Liver (tissue), 9 donors: ENCODE measurements around the gene NLGN4X. TPM values are rescaled to one million over a fixed set of nuclear protein-coding genes. Genes with fewer than 3 reads are reported as not detected.

ENCODE experiments used
- DNase-seq: peaks from one replicate; pipeline ENCODE4 v3.0.0-alpha.2; 2017; ENCODE audit warnings: low spot score
- H3K27ac ChIP-seq, 2 donors: one replicate each; pipeline ENCODE4 v1.7.0; 2013; ENCODE audit warnings: inconsistent platforms in 2 of 2, low read length in 2 of 2, control low read depth in 1 of 2, low read depth in 1 of 2, mild to moderate bottlenecking in 1 of 2
- H3K27me3 ChIP-seq, 4 donors: one replicate each; pipeline versions ENCODE4 v1.6.1 to v1.7.0; 2013; ENCODE audit warnings: low read length in 3 of 4, inconsistent platforms in 1 of 4, mild to moderate bottlenecking in 1 of 4, moderate library complexity in 1 of 4; ENCODE audit not compliant: control insufficient read depth in 4 of 4, insufficient read depth in 4 of 4
- H3K36me3 ChIP-seq, 4 donors: one replicate each; pipeline versions ENCODE4 v1.6.1 to v1.7.0; 2013; ENCODE audit warnings: low read length in 3 of 4, mild to moderate bottlenecking in 3 of 4, low read depth in 1 of 4, moderate library complexity in 1 of 4; ENCODE audit not compliant: control insufficient read depth in 4 of 4, insufficient read depth in 3 of 4
- H3K4me1 ChIP-seq, 4 donors: one replicate each; pipeline versions ENCODE4 v1.6.1 to v1.7.0; 2013; ENCODE audit warnings: low read length in 3 of 4, mild to moderate bottlenecking in 3 of 4, moderate library complexity in 1 of 4; ENCODE audit not compliant: control insufficient read depth in 4 of 4, insufficient read depth in 4 of 4
- H3K4me3 ChIP-seq, 3 donors: one replicate each; pipeline versions ENCODE4 v1.6.1 to v1.7.0; 2013; ENCODE audit warnings: low read length in 3 of 3, control low read depth in 1 of 3, low read depth in 1 of 3, mild to moderate bottlenecking in 1 of 3
- H3K9ac ChIP-seq, 2 donors: one replicate each; pipeline ENCODE4 v1.7.0; 2013; ENCODE audit warnings: low read length in 2 of 2, mild to moderate bottlenecking in 2 of 2, moderate library complexity in 2 of 2, control low read depth in 1 of 2, low read depth in 1 of 2
- H3K9me3 ChIP-seq, 4 donors: one replicate each; pipeline versions ENCODE4 v1.6.1 to v1.7.0; 2013; ENCODE audit warnings: low read length in 3 of 4; ENCODE audit not compliant: control insufficient read depth in 4 of 4
- EGR1 ChIP-seq, 2 donors: IDR thresholded peaks; 2 replicates each; pipeline ENCODE4 v1.6.1; 2016 to 2018; ENCODE audit warnings: antibody characterized with exemption in 2 of 2, low read depth in 2 of 2
- FOXA1 ChIP-seq: IDR thresholded peaks from 2 replicates; pipeline ENCODE4 v1.6.1; 2016; ENCODE audit warnings: antibody characterized with exemption
- GABPA ChIP-seq, 2 donors: IDR thresholded peaks in 1 of 2; conservative IDR thresholded peaks in 1 of 2; 2 replicates each; pipeline ENCODE4 v1.6.1; 2016; ENCODE audit warnings: antibody characterized with exemption in 2 of 2, mild to moderate bottlenecking in 1 of 2, moderate library complexity in 1 of 2
- HNF4A ChIP-seq, 2 donors: conservative IDR thresholded peaks; 2 replicates each; pipeline ENCODE4 v1.6.1; 2016; ENCODE audit warnings: antibody characterized with exemption in 2 of 2, mild to moderate bottlenecking in 2 of 2
- HNF4G ChIP-seq: IDR thresholded peaks from 2 replicates; pipeline ENCODE4 v1.6.1; 2016; ENCODE audit warnings: antibody characterized with exemption
- JUND ChIP-seq, 2 donors: IDR thresholded peaks; 2 replicates each; pipeline ENCODE4 v1.6.1; 2016; ENCODE audit warnings: antibody characterized with exemption in 2 of 2
- MAX ChIP-seq: IDR thresholded peaks from 2 replicates; pipeline ENCODE4 v1.6.1; 2016; ENCODE audit warnings: antibody characterized with exemption
- NR2F2 ChIP-seq: IDR thresholded peaks from 2 replicates; pipeline ENCODE4 v1.6.1; 2016; ENCODE audit warnings: antibody characterized with exemption
- RAD21 ChIP-seq, 2 donors: IDR thresholded peaks; 2 replicates each; pipeline ENCODE4 v1.6.1; 2016; ENCODE audit warnings: antibody characterized with exemption in 2 of 2, mild to moderate bottlenecking in 2 of 2
- RXRA ChIP-seq, 2 donors: IDR thresholded peaks; 2 replicates each; pipeline ENCODE4 v1.6.1; 2017 to 2018; ENCODE audit warnings: antibody characterized with exemption in 2 of 2, mild to moderate bottlenecking in 1 of 2
- SP1 ChIP-seq: IDR thresholded peaks from 2 replicates; pipeline ENCODE4 v1.6.1; 2018; ENCODE audit warnings: antibody characterized with exemption, mild to moderate bottlenecking
- TAF1 ChIP-seq: conservative IDR thresholded peaks from 2 replicates; pipeline ENCODE4 v1.6.1; 2016; ENCODE audit warnings: antibody characterized with exemption, mild to moderate bottlenecking
- YY1 ChIP-seq: IDR thresholded peaks from 2 replicates; pipeline ENCODE4 v1.6.1; 2016; ENCODE audit warnings: antibody characterized with exemption, mild to moderate bottlenecking
- ZBTB33 ChIP-seq: IDR thresholded peaks from 2 replicates; pipeline ENCODE4 v1.6.1; 2016; ENCODE audit warnings: antibody characterized with exemption
- WGBS: extraction: QIAGEN DNeasy Blood & Tissue Kit; methylation state at CpG from one replicate; pipeline ENCODE4 v1.1.7; 2013; 5-methylcytosine and 5-hydroxymethylcytosine counted together
- polyA plus RNA-seq, 2 donors: library from polyadenylated mRNA; stranded (reverse) in 1 of 2; unstranded in 1 of 2; fragments of 200-250 nt in 1 of 2; fragments of >200 nt in 1 of 2; fragmentation: Nextera tagmentation in 1 of 2; extraction: Ambion mirVana in 1 of 2; gene quantifications; one replicate each; pipeline versions ENCODE4 v1.2.1 to v1.2.3, GENCODE V29; 2013 to 2015
- total RNA-seq, 2 donors: library from RNA; depleted of rRNA; stranded (reverse); fragments of >200 nt; gene quantifications; one replicate each; pipeline ENCODE4 v1.2.3, GENCODE V29; 2014
- TF ChIP-seq, protein P1 (sequence below): IDR thresholded peaks from 2 replicates; pipeline ENCODE4 v1.6.1; 2016; ENCODE audit warnings: antibody characterized with exemption
- TF ChIP-seq, protein P2 (sequence below): IDR thresholded peaks from 2 replicates; pipeline ENCODE4 v1.6.1; 2016; ENCODE audit warnings: antibody characterized with exemption, mild to moderate bottlenecking
- TF ChIP-seq, protein P3 (sequence below): fragments of 150-350 bp; IDR thresholded peaks from 2 replicates; pipeline ENCODE4 v1.5.1; 2017; ENCODE audit warnings: improper control_type of control experiment, low read depth, low read length; ENCODE audit not compliant: missing input control
- donor health status: healthy.
- donor health status: healthy.
- donor health status: healthy.
- donor health status: healthy.
- donor health status: healthy.

Gene NLGN4X
- total and polyA plus RNA-seq, 4 donors, result 0.33 to 2.8 (median 0.93) TPM

- no peak overlapping the region for H3K9ac ChIP-seq
- 67% methylated on average over 2 of the region's 2 CpGs for WGBS
- no peaks in the 10 kb centered on the region for H3K4me1 ChIP-seq
- no peak overlapping the region for H3K27ac ChIP-seq
- H3K27me3 ChIP-seq, result no peaks in the 10 kb centered on the region
- H3K36me3 ChIP-seq, result no peaks in the 10 kb centered on the region
- no peak for TF ChIP-seq ZBTB33
- no peak for TF ChIP-seq SP1
- TF ChIP-seq, protein P1, sequence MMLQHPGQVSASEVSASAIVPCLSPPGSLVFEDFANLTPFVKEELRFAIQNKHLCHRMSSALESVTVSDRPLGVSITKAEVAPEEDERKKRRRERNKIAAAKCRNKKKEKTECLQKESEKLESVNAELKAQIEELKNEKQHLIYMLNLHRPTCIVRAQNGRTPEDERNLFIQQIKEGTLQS, result no peak
- no peak for TF ChIP-seq HNF4G
- TF ChIP-seq, protein P2, sequence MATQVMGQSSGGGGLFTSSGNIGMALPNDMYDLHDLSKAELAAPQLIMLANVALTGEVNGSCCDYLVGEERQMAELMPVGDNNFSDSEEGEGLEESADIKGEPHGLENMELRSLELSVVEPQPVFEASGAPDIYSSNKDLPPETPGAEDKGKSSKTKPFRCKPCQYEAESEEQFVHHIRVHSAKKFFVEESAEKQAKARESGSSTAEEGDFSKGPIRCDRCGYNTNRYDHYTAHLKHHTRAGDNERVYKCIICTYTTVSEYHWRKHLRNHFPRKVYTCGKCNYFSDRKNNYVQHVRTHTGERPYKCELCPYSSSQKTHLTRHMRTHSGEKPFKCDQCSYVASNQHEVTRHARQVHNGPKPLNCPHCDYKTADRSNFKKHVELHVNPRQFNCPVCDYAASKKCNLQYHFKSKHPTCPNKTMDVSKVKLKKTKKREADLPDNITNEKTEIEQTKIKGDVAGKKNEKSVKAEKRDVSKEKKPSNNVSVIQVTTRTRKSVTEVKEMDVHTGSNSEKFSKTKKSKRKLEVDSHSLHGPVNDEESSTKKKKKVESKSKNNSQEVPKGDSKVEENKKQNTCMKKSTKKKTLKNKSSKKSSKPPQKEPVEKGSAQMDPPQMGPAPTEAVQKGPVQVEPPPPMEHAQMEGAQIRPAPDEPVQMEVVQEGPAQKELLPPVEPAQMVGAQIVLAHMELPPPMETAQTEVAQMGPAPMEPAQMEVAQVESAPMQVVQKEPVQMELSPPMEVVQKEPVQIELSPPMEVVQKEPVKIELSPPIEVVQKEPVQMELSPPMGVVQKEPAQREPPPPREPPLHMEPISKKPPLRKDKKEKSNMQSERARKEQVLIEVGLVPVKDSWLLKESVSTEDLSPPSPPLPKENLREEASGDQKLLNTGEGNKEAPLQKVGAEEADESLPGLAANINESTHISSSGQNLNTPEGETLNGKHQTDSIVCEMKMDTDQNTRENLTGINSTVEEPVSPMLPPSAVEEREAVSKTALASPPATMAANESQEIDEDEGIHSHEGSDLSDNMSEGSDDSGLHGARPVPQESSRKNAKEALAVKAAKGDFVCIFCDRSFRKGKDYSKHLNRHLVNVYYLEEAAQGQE, result no peak
- TF ChIP-seq RXRA (IDR thresholded peaks at IDR 0.05), result no peak
- TF ChIP-seq JUND (IDR thresholded peaks at IDR 0.05), result no peak
- TF ChIP-seq YY1, result no peak
- TF ChIP-seq, protein P3, sequence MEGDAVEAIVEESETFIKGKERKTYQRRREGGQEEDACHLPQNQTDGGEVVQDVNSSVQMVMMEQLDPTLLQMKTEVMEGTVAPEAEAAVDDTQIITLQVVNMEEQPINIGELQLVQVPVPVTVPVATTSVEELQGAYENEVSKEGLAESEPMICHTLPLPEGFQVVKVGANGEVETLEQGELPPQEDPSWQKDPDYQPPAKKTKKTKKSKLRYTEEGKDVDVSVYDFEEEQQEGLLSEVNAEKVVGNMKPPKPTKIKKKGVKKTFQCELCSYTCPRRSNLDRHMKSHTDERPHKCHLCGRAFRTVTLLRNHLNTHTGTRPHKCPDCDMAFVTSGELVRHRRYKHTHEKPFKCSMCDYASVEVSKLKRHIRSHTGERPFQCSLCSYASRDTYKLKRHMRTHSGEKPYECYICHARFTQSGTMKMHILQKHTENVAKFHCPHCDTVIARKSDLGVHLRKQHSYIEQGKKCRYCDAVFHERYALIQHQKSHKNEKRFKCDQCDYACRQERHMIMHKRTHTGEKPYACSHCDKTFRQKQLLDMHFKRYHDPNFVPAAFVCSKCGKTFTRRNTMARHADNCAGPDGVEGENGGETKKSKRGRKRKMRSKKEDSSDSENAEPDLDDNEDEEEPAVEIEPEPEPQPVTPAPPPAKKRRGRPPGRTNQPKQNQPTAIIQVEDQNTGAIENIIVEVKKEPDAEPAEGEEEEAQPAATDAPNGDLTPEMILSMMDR, result no peak
- TF ChIP-seq HNF4A (conservative IDR thresholded peaks at IDR 0.05), result no peak
- TF ChIP-seq FOXA1, result no peak
- no peak for TF ChIP-seq TAF1
- TF ChIP-seq GABPA (IDR thresholded peaks at IDR 0.05 in 1 of 2, conservative IDR thresholded peaks at IDR 0.05 in 1 of 2), result no peak
- no peak for TF ChIP-seq NR2F2
- TF ChIP-seq MAX, result no peak
- TF ChIP-seq EGR1 (IDR thresholded peaks at IDR 0.05; ENCODE audit: low read depth in 2 of 2), result no peak
- no peak for TF ChIP-seq RAD21 (IDR thresholded peaks at IDR 0.05)
- no peak for DNase-seq
- no peaks in the 10 kb centered on the region for H3K9me3 ChIP-seq
- H3K4me3 ChIP-seq, result no peak overlapping the region
Measured at GRCh38 chrX:5958523-5958922, 270.1 kb downstream of the NLGN4X start.

GRCh38 chrX:5957506-5957905 lies 271.2 kb downstream of the NLGN4X start:
- Histone ChIP-seq H3K27me3 (no peaks in the 10 kb centered on the region), H3K36me3 (no peaks in the 10 kb centered on the region), H3K9ac (no peak overlapping the region), H3K4me3 (no peak overlapping the region), H3K27ac (no peak overlapping the region), H3K9me3 (no peaks in the 10 kb centered on the region), H3K4me1 (no peaks in the 10 kb centered on the region)
- 57% methylated on average over 3 of the region's 3 CpGs for WGBS
- no peak for DNase-seq
- no peak for TF ChIP-seq RAD21 (IDR thresholded peaks at IDR 0.05)
- no peak for TF ChIP-seq MAX
- TF ChIP-seq, protein P2, result no peak
- TF ChIP-seq JUND (IDR thresholded peaks at IDR 0.05), result no peak
- no peak for TF ChIP-seq EGR1 (IDR thresholded peaks at IDR 0.05; ENCODE audit: low read depth in 2 of 2)
- no peak for TF ChIP-seq GABPA (IDR thresholded peaks at IDR 0.05 in 1 of 2, conservative IDR thresholded peaks at IDR 0.05 in 1 of 2)
- no peak for TF ChIP-seq RXRA (IDR thresholded peaks at IDR 0.05)
- no peak for TF ChIP-seq SP1
- no peak for TF ChIP-seq ZBTB33
- TF ChIP-seq NR2F2, result no peak
- TF ChIP-seq TAF1, result no peak
- TF ChIP-seq, protein P1, result no peak
